ENCODE measurements around the gene OR8B4. TPM values are rescaled to one million over a fixed set of nuclear protein-coding genes. Genes with fewer than 3 reads are reported as not detected.

The OR8B4 gene
- total RNA-seq, result not detected
- not detected for polyA plus RNA-seq
- long read RNA-seq, donor 1, result 0 reads
- long read RNA-seq, donor 2, result 0 reads
- long read RNA-seq, donor 3, result 0 reads

GRCh38 chr11:124424384-124424921 is at the start of gene OR8B4:
OR8B4 (minus strand) TSS chr11:124424871; CDS start chr11:124424871, 0 bp downstream.
- DNase-seq (no peak), ATAC-seq (no peak)
- peaks cover 0 to 15% (median 0%) of the 10 kb centered on the region in 9 donors for H3K27me3 ChIP-seq
- no peak within 1 kb of the TSS for H3K4me3 ChIP-seq
- TF ChIP-seq CTCF (IDR thresholded peaks at IDR 0.05) (no peak), POLR2A (IDR thresholded peaks at IDR 0.05) (no peak)
- no peak within 1 kb of the TSS for H3K27ac ChIP-seq
- no peaks in the 10 kb centered on the region for H3K4me1 ChIP-seq
- H3K9me3 ChIP-seq, result peaks cover 0 to 9% (median 0%) of the 10 kb centered on the region in 12 donors
- intact Hi-C loops (cut with DNase I), result loop anchor here in 1 of 10 donors (5.0 kb wide), 1 partner anchor 153 kb away; no protein-coding TSS in a partner anchor
- 82 to 95% (median 92%) methylated on average over 2 of the region's 2 CpGs for WGBS, 4 donors
- H3K36me3 ChIP-seq, result no peaks in the 10 kb centered on the region

DNA sequence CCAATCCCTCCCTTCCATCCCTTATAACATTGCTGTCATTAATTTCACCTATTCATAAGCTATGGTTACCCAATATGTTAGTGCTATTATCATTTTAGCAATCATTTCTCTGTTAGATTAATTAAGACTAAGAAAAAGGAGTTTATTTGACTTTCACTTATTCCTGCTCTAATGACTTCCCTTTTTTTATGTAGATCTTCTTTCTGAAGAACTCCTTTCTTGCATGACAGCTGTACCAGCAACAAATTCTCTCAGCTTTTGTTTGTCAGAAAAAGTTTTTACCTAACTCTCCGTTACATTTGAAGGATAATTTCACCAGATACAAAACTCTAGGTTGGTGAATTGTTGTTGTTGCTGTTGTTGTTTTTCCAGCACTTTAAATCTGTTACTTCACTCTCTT is 49.4 kb upstream of the OR8B4 start:
- Histone ChIP-seq H3K4me1 (peaks cover 0 to 47% (median 7%) of the 10 kb centered on the region in 12 donors), H3K27ac (peak overlapping the region in 2 of 12 donors; percentile 7 to 36), H3K9me3 (no peaks in the 10 kb centered on the region)

GRCh38 chr11:124473476-124473875 is 48.8 kb upstream of the OR8B4 start:
- intact Hi-C loops (cut with DNase I), result no loop called here
- no peaks in the 10 kb centered on the region for H3K27me3 ChIP-seq
- WGBS, 4 donors, result 39 to 65% (median 56%) methylated on average over 1 of the region's 1 CpG
- peaks cover 0 to 47% (median 7%) of the 10 kb centered on the region in 12 donors for H3K4me1 ChIP-seq
- H3K36me3 ChIP-seq, result no peaks in the 10 kb centered on the region
- ATAC-seq (peak in 1 of 4 donors; percentile 49), DNase-seq (no peak)
- H3K4me3 ChIP-seq, result no peak overlapping the region
- no peaks in the 10 kb centered on the region for H3K9me3 ChIP-seq
- no peak overlapping the region for H3K27ac ChIP-seq
- TF ChIP-seq POLR2A (IDR thresholded peaks at IDR 0.05), result no peak
- TF ChIP-seq CTCF (IDR thresholded peaks at IDR 0.05), result no peak

More for the DNA sequence above, 49.4 kb upstream of the OR8B4 start:
- WGBS, 4 donors, result 68 to 87% (median 81%) methylated on average over 1 of the region's 1 CpG
- H3K36me3 ChIP-seq, result no peaks in the 10 kb centered on the region
- TF ChIP-seq POLR2A (IDR thresholded peaks at IDR 0.05) (no peak), CTCF (IDR thresholded peaks at IDR 0.05) (no peak)
- no peak for DNase-seq
- H3K4me3 ChIP-seq, result no peak overlapping the region
- no peak for ATAC-seq
- intact Hi-C loops (cut with DNase I), result no loop called here
- H3K27me3 ChIP-seq, result no peaks in the 10 kb centered on the region

- Histone ChIP-seq H3K27ac (peak overlapping the region in 8 of 12 donors; percentile 28 to 59 (median 53)), H3K4me3 (peak overlapping the region in 1 of 12 donors; percentile 2), H3K36me3 (no peaks in the 10 kb centered on the region), H3K4me1 (peaks cover 0 to 43% (median 5%) of the 10 kb centered on the region in 12 donors), H3K27me3 (no peaks in the 10 kb centered on the region), H3K9me3 (no peaks in the 10 kb centered on the region)
- TF ChIP-seq POLR2A (IDR thresholded peaks at IDR 0.05) (no peak), CTCF (IDR thresholded peaks at IDR 0.05) (peak in 1 of 12 donors; percentile 22)
- DNase-seq (peak in 4 of 5 donors; percentile 61 to 75 (median 63)), ATAC-seq (peak; percentile 76 to 92 (median 84))
- intact Hi-C loops (cut with DNase I), result no loop called here
- 39 to 46% (median 44%) methylated on average over 11 of the region's 11 CpGs for WGBS, 4 donors
Observed at GRCh38 chr11:124470561-124471227, 46.0 kb upstream of the OR8B4 start.
